GM18498 (cell line): ENCODE measurements around the gene PPP1R1C.

ENCODE experiments used
- ATAC-seq: cut with Tn5 transposase; IDR thresholded peaks from one replicate; pipeline ENCODE4 v1.9.1; 2021; ENCODE audit warnings: mild to moderate bottlenecking, moderate library complexity; ENCODE audit not compliant: unreplicated experiment

Gene PPP1R1C

DNA sequence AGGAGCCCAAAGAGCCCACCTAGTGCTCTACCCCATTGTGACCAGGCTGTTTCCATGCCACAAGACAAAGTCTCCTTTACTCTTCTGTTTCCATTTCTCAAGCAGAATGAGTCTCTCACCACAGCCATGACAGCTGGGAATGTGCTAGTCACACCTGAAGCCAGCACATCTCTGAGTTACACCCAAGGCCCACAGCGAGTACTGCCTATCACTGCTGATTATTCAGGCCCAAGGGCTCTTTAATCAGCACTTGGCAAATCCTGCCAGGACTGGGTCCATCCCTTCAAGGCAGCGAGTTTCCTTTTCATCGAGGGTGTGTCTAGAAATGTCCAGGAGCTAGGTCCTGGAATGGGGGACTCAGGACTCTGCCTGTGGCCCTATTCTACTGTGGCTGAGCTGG lies 14.6 kb upstream of the PPP1R1C start:
- ATAC-seq, result no peak

DNA sequence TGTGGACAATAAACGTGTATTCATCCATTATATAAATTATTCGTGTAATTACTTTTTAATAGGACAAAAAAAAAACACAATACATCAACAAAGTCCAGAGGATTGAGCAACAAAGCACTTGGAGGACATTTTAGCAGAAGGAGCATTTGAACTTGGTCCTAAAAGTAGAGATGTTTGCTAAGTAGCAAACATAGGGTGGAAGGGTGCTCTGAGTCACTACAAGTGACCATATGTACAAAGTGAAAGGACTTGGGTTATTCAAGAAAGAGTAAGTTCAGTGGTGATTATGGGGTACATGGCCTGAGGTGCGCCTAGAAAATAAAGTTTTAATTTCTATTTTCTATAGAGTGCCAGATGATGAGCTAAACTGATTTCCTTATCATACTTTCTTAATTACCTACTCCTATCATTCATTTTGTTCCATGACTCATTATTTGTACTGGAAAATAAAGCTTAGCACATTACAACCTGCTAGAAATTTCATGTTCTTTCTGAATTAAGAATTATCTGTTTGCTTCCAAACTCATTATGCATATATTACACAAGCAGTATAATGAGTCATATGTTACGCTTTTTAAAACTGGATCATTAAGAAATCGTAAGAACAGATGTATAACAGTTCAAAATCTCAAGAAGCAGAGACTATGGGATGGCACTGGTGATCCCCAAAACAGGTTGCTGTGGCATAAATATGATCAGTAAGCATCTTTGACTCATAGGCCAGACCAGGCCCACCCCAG lies 13.1 kb upstream of the PPP1R1C start:
- ATAC-seq, result no peak

DNA sequence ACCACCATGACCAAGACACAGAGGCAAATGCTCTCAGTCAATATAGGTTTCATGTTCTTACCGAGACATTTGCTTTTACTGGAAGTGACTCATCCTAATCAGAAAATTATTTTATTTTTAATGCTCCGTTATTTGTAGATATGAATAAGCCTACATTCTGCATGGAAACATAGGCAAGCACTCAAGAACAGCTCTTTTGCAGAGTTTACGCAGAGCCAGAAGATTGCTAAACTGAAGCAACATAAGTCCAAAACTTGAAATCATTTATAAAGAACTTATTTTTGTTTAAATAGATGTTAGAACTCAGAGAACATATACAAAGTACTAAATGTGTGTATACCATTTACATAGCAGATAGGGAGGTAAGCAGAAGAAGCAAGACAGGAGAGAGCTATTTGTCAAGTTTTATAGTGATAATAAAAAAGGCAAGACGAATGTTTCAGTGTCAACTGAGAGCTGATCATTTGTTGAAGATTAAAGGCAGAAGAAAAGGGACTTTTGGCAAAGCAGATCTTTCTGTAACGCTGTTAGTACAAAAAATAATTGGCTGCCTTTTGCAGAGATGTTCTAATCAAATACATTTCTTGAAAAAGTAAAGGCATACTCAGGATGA lies 12.4 kb upstream of the PPP1R1C start:
- ATAC-seq, result no peak

DNA sequence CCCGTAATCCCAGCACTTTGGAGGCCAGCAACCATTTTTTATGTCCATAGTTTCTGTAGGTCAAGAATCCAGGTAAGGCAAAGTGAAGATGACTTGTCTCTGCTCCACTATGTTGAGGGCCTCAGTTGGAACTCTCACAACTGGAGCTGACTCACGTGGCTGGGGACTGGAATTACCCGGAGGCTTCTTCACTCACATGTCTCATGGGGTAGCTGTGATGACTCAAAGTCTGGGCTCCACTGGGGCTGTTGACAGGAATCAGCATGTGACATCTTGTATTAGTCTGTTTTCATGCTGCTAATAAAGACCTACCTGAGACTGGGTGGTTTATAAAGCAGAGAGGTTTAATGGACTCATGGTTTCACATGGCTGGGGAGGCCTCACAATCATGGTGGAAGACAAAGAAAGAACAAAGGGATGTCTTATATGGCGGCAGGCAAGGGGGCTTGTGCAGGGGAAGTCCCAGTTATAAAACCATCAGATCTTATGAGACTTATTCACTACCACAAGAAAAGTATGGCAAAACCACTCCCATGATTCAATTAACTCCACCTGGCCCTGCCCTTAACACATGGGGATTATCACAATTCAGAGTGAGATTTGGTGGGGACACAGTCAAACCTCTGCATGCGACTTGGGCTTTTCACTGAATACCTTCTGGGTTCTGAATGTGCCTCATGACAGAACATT lies 7.8 kb upstream of the PPP1R1C start:
- ATAC-seq, result no peak

DNA sequence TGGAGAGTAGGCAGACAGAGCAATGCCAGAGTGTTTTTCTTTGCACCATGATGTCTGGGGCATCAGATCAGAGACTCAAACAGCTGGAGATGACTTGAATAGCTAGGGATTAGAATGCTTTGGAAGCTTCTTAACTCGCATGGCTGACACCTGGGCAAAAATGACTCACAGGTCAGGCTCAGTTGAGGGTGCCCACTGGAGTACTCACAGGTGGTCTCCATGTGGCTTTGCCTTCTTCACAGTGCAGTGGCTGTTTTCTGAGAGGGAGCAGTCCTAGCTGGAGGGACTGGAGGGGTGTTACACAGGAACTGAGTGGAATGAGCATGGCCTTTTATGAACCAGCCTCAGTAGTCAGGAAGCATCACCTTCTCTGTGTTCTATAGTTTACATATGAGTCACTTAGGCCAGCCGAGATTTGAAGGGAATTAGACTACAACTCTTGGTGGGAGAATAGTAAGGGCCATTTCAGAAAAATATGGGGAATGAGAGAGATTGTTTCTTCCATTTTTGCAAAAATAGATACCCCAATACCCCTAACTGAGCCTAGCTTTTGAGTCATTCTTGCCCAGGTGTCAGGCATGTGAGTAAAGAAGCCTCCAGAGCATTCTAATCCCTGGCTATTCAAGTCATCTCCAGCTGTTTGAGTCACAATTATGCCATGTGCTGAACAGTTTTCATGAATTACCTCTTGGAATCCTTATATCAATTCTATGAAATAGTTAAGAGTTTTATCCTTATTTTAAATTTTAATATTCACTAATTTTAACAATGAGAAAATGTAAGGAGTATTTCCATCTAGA lies 7.1 kb upstream of the PPP1R1C start:
- ATAC-seq, result no peak

DNA sequence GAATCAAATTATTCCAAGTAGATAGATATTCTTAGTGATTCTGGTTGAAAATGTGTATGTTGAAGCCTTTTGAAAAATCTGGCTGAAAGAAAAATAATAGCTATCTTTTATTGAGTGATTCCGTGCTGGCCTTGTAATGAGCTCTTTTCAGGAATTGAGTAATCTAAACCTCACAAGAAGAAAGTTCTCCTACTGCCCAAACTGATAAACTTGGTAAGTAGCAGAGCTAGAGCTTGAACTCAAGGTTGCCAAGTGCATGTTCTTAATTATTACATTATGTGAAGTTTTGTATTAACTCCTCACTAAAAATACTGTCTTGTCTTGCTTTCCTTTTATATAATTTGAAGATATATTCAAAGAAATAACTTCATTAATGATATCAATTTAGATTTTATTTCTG lies 1.6 kb upstream of the PPP1R1C start:
- no peak for ATAC-seq

DNA sequence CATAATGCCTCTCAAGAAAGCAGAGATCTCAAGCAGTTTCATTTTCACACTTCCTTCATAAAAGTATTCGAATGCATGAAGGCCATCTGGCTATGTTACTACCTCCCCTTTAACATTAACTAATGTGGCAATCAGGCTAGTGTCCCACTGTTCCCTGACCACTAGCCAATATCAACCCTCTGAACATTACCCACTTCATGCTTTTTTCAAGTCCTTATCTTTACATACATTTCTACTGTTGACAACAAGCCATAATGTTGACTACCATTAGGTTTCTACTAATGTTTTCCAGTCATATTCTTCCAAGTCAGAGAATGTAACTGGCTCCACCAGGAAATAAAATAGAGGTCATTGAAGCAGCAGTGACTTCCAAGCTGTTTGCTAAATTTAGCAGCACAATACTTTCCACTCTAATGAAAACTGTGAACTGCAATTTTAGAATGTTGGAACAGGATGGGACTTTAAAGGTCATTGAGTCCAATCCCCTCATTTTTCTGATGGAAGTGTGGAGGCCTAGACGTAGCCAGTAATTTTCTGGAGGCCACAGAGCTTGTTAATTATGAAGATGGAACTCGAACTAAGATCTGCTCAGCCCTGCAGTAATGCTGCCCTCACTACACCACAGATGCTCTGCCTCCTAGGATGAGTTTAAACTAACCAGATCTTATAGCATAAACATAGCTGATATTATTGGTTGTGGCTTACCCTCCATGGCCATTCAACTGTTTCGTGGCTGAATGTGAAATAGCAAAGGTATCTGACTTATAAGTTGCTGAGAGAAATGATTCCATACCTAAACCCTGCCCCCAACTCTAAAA lies 630 bp upstream of the PPP1R1C start:
- no peak for ATAC-seq

DNA sequence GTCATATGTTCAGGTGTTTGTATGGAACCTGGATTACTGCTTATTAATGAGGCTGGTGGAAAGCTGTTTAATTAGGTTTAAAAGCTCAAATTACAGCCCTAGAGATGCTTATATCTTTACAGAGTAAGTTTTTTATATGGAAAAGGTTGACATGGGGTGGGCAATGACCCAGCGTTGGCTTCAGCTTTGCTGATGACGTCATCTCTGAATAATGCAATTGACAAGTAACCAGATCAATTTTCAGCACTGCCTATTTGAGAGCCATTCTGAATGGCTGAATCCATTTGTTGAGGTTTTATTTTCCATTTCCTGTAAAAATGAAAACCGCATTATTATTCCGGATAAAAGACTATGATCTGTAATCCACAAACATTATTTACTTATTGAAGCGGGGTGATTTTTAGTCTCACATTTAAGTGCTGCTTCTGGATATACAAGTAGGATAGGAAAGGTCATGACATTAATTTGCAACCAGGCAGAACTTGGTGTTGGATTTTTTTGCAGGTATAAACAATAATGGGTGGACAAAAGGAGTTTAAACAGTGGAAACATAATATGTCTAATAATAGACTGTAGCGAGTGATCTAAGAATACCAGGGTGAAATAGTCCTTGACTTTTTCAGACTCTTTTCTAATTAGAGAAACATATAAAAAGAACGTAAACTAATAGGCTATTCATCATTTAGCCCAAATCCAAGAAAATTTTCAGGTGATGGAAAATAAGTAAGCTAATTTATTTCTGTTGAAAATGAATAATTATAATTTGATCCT lies 2.7 kb downstream of the PPP1R1C start:
- no peak for ATAC-seq

DNA sequence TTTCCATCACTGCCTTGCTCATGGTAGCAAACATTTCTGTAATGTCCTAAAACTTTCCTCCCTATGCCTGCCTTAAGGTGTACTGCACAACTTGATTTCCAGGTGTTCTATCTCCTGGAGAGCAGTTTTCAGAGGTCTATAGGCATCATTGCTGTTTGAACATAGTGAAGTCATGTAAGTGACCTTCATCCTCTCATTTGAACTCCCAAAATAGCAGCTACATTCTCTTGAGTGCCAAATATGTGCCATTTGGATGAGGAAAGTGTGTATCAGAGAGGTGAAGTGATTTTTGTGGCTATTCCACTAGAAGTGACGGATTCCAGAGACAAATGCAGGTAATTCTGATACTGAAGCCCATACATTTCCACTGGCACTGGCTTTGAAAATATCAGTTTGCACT lies 3.4 kb downstream of the PPP1R1C start:
- no peak for ATAC-seq

DNA sequence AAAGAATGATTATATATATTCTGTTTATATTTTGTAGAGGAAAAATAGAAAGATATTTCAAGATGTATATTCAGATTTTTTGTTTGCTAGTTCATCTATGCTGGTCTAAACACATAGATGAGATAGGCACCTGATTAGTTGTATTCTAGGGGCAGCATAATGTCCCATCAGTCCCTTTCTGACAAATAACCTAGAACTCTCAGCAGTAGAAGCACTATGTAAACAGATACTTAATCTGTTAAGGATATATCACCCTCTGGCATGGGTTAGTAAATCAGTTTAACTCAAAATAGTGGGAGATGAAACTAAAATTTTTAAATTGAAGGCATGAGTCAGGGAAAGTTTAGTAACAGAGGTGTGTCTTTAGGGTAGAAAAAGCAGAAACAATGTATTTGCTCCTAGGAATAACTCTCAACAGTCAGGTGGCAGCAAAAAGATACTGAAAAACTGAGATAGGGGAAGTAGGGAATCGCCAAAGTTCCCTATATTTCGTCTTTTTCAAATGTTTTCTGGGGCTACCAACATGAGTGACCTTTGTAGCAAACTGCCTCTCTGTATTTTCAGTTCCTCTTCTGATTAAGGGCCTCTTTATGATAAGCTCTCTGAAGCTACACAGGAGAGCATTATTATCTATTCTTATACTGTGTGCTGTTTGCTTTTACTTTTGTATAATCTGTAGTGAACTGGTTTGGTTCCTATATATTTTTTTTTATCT lies 5.7 kb downstream of the PPP1R1C start:
- peak; percentile 99 for ATAC-seq

DNA sequence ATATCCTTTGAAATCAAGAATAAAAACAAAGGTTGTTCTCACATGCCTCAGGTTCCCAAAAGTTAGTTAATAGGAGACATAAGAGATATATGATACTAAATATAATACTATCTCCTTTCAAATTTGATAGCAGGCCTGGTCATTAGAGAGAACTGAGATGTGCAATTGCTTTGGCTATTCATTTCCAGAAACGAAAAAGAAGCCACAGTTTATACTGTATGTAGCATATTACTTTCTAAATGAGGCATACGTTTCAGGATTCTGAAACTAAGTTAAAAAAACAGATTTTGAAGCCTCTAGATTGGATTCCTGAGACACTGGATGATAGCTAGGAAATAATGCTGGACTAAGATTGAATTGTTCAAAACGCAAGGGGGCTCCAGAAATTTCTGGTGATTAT lies 7.1 kb downstream of the PPP1R1C start:
- peak; percentile 65 for ATAC-seq

DNA sequence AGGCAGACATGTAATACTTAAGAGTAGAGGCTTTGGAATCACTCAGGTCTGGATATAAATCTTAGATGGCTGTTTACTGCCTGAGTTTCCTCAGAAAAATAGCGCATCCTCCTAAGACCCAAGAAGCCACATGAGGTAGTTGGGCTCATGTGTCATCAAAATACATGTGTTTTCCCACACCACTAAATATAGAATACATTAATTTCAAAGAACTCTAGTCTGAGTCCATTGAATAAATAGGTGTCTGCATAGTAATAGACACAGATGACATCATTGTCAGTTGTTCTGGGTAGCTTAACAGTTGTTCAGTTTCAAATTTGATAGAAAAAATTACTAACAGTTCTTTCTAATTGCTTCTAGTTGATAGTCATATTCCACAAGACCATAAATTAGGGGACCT lies 9.6 kb downstream of the PPP1R1C start:
- no peak for ATAC-seq

DNA sequence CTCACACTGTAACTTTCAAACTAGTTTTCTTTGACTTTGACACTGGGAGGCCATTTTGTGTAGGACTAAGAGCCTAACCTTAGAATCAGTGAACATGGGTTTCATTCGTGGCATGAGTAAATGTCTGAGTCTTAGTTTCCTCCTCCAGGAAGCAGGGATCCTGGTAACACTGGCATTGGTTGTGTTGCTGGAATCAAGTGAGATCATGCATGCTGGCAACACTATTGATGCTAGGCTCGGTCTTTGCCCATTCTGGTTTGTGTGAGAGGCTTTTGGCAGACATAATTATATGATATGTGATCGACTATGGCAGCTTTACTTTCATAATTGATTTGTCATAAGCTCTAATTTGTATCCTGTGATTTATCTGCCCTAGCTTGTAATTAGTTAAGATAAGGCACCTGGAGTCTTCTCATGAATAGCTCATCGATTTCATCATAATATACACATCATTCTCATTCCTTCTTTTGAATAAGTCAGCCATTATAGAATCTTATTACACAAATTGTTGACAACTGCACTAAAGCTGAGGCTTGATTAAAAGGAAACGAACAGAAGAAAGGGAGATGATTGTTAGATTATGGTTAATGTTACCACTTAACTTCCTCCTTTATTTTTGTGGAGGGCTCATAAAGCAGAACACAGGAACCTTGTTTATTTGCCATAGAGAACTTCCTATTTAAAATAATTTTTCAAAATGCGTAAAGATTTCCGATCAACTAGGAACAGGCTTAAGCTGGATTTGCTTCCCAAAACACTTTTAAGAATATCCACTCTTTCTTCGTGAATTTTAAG lies 12.6 kb downstream of the PPP1R1C start:
- no peak for ATAC-seq

DNA sequence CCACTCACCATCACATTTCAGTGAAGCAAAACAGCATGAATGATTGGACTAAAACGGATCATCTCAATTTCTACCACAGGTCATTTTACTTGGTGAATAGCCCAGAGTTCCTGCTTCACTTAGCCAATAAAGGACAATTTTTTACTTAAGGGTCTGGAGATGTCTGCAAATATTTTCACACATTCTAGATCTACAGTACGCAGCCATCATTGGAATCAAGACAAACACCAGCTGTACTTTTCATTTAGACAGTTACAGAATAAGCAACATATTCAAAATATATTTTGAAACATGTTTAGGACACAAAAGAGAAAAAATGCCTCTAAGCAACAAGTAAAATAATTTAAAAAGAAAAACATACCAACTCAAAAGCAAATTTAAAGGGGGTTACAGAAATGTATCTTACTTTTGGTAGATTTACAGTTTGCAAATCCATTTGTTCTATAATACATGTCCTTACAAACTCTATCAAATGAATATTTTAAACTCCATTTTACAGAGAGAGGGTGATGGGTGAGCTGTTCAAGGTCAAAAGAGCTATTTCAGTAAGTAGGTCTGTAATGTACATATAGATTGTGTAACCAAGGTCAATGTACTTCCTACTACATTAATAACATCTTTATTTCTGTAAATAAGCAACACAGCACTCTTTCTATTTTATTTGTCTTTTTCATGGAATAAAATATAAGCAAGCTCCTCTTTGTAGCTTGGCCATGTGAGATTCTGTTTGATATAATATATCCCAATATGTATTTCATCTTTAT lies 13.4 kb downstream of the PPP1R1C start:
- ATAC-seq, result no peak

DNA sequence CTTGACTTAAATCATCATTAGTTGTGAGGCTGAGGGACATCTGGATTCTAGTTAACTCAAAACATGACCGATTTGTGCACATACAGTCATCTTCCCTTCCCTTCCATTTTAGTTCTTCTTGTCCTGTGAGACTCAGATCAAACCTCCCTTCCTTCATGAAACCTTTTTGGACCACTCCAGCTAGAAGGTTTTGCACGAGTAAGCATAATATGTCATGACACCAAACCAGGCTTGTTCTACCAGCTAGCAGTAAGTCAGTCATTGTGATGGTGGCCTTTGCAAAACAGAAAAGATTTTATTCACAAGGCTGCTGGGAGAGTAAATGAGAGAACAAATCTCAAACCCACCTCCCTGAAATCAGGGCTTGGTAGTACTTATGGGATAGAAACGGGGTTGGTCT lies 14.3 kb downstream of the PPP1R1C start:
- ATAC-seq, result no peak

DNA sequence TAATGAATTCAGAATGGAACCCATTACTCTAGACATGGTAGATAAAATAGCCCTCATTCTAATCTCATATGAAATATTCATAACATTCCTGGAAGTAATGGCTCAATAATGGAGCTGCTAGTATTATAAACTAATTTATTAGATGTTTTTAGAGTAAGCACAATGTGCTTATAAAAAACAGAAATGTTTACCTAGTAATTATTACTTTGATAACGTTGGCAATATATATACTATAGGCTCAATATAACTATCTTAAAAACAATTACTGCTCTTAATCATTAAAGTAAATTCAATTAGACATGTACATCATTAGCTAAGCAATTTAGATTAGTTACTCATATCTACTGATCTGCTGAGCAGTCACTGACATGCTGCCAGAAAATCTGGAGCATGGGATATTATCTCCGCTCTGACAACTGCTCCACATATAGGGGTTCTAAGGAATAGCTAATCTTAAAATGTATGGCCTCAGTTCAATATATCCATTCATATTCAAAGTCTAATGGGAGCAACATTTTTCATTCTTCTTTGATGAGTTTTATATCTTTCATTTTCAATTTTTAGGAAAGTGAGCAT lies 19.4 kb downstream of the PPP1R1C start:
- no peak for ATAC-seq

DNA sequence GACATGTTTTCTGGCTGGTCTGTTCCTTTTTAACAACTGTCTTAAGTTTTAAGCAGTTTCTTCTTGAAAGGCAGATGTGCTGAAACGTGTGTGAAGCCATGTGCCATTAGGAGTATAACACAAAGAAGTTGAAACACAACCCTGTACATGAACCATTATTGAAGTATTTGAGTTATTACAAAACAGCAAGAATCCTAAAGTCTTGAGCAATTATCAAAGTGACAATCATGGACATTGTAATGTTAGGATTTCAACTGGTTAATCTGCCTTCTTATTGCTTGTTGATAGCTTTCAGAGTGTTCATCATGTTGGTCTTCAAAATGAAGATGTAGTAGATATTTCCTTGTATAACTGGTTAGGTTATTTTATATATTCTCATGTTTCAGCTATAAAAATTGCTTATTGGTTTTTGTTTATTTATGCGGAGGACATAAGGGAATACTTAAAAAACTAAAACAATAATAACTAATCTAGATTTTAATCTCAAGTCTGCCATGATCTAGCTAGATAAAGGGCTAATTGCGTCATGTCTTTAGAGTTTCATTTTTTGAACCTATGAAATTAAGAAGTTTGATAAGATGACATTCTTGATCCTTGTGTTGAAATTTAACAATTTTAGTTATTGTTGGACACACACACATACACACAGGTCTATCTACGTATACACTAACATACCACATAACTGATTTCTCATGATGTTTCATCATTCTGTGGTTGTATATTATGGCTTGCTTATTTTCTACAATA lies 21.1 kb downstream of the PPP1R1C start:
- no peak for ATAC-seq
